H9 (cell line): ENCODE measurements around the gene COL28A1. TPM values are rescaled to one million over a fixed set of nuclear protein-coding genes. Genes with fewer than 3 reads are reported as not detected.
A peak's percentile ranks its signal among the peaks of the same experiment; 100 is the strongest.

ENCODE experiments used
- DNase-seq: peaks from one replicate; pipeline ENCODE4 v3.0.0-alpha.2; 2017
- H2AFZ ChIP-seq: one replicate; pipeline ENCODE4 v1.6.1; 2013; ENCODE audit warnings: mild to moderate bottlenecking, low read length, control low read depth, moderate library complexity
- H2AK5ac ChIP-seq: 2 replicates; pipeline ENCODE4 v1.6.1; 2013; ENCODE audit warnings: low read length, control low read depth, mixed read lengths; ENCODE audit not compliant: insufficient read length
- H2BK120ac ChIP-seq: one replicate; pipeline ENCODE4 v1.6.1; 2013; ENCODE audit warnings: low read depth, mild to moderate bottlenecking, low read length, control low read depth, inconsistent platforms; ENCODE audit not compliant: poor library complexity, severe bottlenecking
- H2BK12ac ChIP-seq: 2 replicates; pipeline ENCODE4 v1.6.1; 2013; ENCODE audit warnings: low read length, control low read depth, mixed read lengths, low read depth; ENCODE audit not compliant: insufficient read length
- H2BK15ac ChIP-seq: 2 replicates; pipeline ENCODE4 v1.6.1; 2013; ENCODE audit warnings: low read depth, low read length, control low read depth
- H2BK20ac ChIP-seq: one replicate; pipeline ENCODE4 v1.6.1; 2013; ENCODE audit warnings: low read depth, mild to moderate bottlenecking, low read length, control low read depth, inconsistent platforms; ENCODE audit not compliant: poor library complexity, severe bottlenecking
- H2BK5ac ChIP-seq: 2 replicates; pipeline ENCODE4 v1.6.1; 2013; ENCODE audit warnings: low read length, control low read depth, mixed read lengths; ENCODE audit not compliant: insufficient read length
- H3K14ac ChIP-seq: 2 replicates; pipeline ENCODE4 v1.6.1; 2013; ENCODE audit warnings: low read length, control low read depth; ENCODE audit not compliant: insufficient read depth
- H3K18ac ChIP-seq: 2 replicates; pipeline ENCODE4 v1.6.1; 2013; ENCODE audit warnings: low read depth, mild to moderate bottlenecking, mixed read lengths, low read length, control low read depth; ENCODE audit not compliant: insufficient read length
- H3K23ac ChIP-seq: 2 replicates; pipeline ENCODE4 v1.6.1; 2013; ENCODE audit warnings: low read length, control low read depth, mixed read lengths, low read depth; ENCODE audit not compliant: insufficient read length
- H3K23me2 ChIP-seq: 2 replicates; pipeline ENCODE4 v1.6.1; 2013; ENCODE audit warnings: low read depth, mild to moderate bottlenecking, mixed read lengths, low read length, control low read depth; ENCODE audit not compliant: insufficient read length, poor library complexity, severe bottlenecking
- H3K27ac ChIP-seq: 2 replicates; pipeline ENCODE4 v1.5.1; 2013; ENCODE audit warnings: low read length, control low read depth, mixed read lengths, low read depth; ENCODE audit not compliant: insufficient read length
- H3K27me3 ChIP-seq: 2 replicates; pipeline ENCODE4 v1.6.1; 2013; ENCODE audit warnings: low read length, control low read depth, inconsistent platforms; ENCODE audit not compliant: insufficient read depth
- H3K4ac ChIP-seq: 2 replicates; pipeline ENCODE4 v1.6.1; 2013; ENCODE audit warnings: low read depth, mild to moderate bottlenecking, control low read depth, inconsistent platforms, low read length, moderate library complexity
- H3K4me1 ChIP-seq: 2 replicates; pipeline ENCODE4 v1.6.1; 2013; ENCODE audit warnings: low read length, control low read depth, inconsistent platforms; ENCODE audit not compliant: insufficient read depth
- H3K4me2 ChIP-seq: 2 replicates; pipeline ENCODE4 v1.6.1; 2013; ENCODE audit warnings: low read length, control low read depth, mixed read lengths; ENCODE audit not compliant: insufficient read length, insufficient read depth
- H3K56ac ChIP-seq: 2 replicates; pipeline ENCODE4 v1.6.1; 2013; ENCODE audit warnings: low read depth, mild to moderate bottlenecking, mixed read lengths, low read length, control low read depth; ENCODE audit not compliant: insufficient read length
- H3K79me1 ChIP-seq: 2 replicates; pipeline ENCODE4 v1.6.1; 2013; ENCODE audit warnings: low read depth, mild to moderate bottlenecking, moderate library complexity, low read length, control low read depth, inconsistent platforms; ENCODE audit not compliant: insufficient read depth, poor library complexity, severe bottlenecking
- H3K79me2 ChIP-seq: 2 replicates; pipeline ENCODE4 v1.6.1; 2013; ENCODE audit warnings: low read length, control low read depth, inconsistent platforms; ENCODE audit not compliant: insufficient read depth
- H3K9ac ChIP-seq: 2 replicates; pipeline ENCODE4 v1.6.1; 2013; ENCODE audit warnings: low read length, control low read depth, mixed read lengths; ENCODE audit not compliant: insufficient read length; ENCODE audit errors: extremely low read depth
- H3K9me3 ChIP-seq: one replicate; pipeline ENCODE4 v1.6.1; 2013; ENCODE audit warnings: low read depth, low read length, inconsistent platforms; ENCODE audit not compliant: control insufficient read depth
- H3T11ph ChIP-seq: one replicate; pipeline ENCODE4 v1.6.1; 2013; ENCODE audit warnings: mild to moderate bottlenecking, low read length, control low read depth, inconsistent platforms
- H4K20me1 ChIP-seq: one replicate; pipeline ENCODE4 v1.6.1; 2013; ENCODE audit not compliant: control insufficient read depth, insufficient read length, insufficient read depth
- H4K5ac ChIP-seq: 2 replicates; pipeline ENCODE4 v1.6.1; 2013; ENCODE audit warnings: low read depth, mild to moderate bottlenecking, mixed read lengths, low read length, control low read depth; ENCODE audit not compliant: insufficient read length
- H4K8ac ChIP-seq: replicated peaks from 2 replicates; pipeline ENCODE4 v1.6.1; 2013; ENCODE audit warnings: low read length, control low read depth, mixed read lengths, low read depth; ENCODE audit not compliant: insufficient read length
- H4K91ac ChIP-seq: 2 replicates; pipeline ENCODE4 v1.6.1; 2013; ENCODE audit warnings: low read depth, mild to moderate bottlenecking, moderate library complexity, mixed read lengths, low read length, control low read depth; ENCODE audit not compliant: insufficient read length
- H3K27ac Mint-ChIP-seq, 3 experiments: 2 replicates in 2 of 3; 3 replicates in 1 of 3; pipeline ENCODE4 v1.8.0; 2020 to 2021; ENCODE audit warnings: mixed read lengths in 3 of 3, mild to moderate bottlenecking in 1 of 3, moderate library complexity in 1 of 3
- H3K27me3 Mint-ChIP-seq: 2 replicates; pipeline ENCODE4 v1.8.0; 2021; ENCODE audit warnings: low read depth, mild to moderate bottlenecking, moderate library complexity, mixed read lengths
- H3K36me3 Mint-ChIP-seq, 3 experiments: 2 replicates in 2 of 3; 3 replicates in 1 of 3; pipeline ENCODE4 v1.8.0; 2020 to 2021; ENCODE audit warnings: low read depth in 3 of 3, mixed read lengths in 3 of 3; ENCODE audit not compliant: insufficient read depth in 1 of 3
- H3K4me1 Mint-ChIP-seq, 2 experiments: 2 replicates each; pipeline ENCODE4 v1.8.0; 2020; ENCODE audit warnings: mixed read lengths in 2 of 2
- H3K4me3 Mint-ChIP-seq, 2 experiments: 2 replicates in 1 of 2; 3 replicates in 1 of 2; pipeline ENCODE4 v1.8.0; 2020 to 2021; ENCODE audit warnings: mild to moderate bottlenecking in 2 of 2, mixed read lengths in 2 of 2, moderate library complexity in 1 of 2
- H3K9me3 Mint-ChIP-seq, 2 experiments: 2 replicates in 1 of 2; 3 replicates in 1 of 2; pipeline ENCODE4 v1.8.0; 2020; ENCODE audit warnings: mild to moderate bottlenecking in 2 of 2, mixed read lengths in 2 of 2, moderate library complexity in 1 of 2
- WGBS: extraction: QIAGEN DNeasy Blood & Tissue Kit; methylation state at CpG from one replicate; pipeline ENCODE4 v1.1.7; 2013; ENCODE audit warnings: missing lambda C conversion rate, low lambda C conversion rate, mixed read lengths; ENCODE audit not compliant: insufficient read length; ENCODE audit errors: extremely low coverage; 5-methylcytosine and 5-hydroxymethylcytosine counted together
- long read RNA-seq: library from polyadenylated mRNA; unstranded; transcript quantifications from one replicate; pipeline ENCODE4 v2.0.0, GENCODE V29; 2020
- total RNA-seq: library from RNA; stranded (reverse); gene quantifications from 2 replicates; pipeline ENCODE4 v1.2.1, GENCODE V29; 2021
- TF ChIP-seq, protein P1 (sequence below): fragments of 200-600 bp; sonication (generic); conservative IDR thresholded peaks from 3 replicates; pipeline ENCODE4 v1.8.0; 2021; ENCODE audit warnings: antibody characterized with exemption, mild to moderate bottlenecking

The COL28A1 gene
- 0.66 and 0.92 TPM in 2 replicates for total RNA-seq
- long read RNA-seq, partial matches to known transcripts, result 0 of 6 reads
- long read RNA-seq, other reads (novel, unspliced or antisense), result 6 of 6 reads

DNA sequence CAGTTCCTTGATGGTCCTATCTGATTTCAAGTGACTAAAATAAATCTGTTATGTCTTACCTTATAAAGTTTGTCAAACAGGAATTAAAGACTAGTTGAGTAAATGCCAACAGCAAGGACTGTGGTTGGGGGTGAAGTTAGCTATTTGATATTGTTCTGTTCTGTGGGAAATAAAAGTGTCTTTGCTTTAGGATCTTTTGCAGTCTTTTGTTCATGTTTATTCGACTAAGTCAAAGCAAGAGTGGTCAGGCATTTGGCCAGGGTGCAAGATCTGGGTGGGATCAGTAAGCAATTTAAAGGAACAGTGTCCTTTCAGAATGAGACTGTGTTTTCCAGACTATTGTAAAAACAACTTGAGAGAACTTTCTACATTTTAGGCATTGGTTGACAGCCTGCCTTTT is at the start of gene COL28A1:
Gene COL28A1 (minus strand): TSS at position 183 of the 400 bp plus-strand sequence. CDS start 2,998 bp downstream, outside the sequence.
- H3K56ac ChIP-seq, result no peak within 1 kb of the TSS
- H2BK5ac ChIP-seq, result no peak within 1 kb of the TSS
- TF ChIP-seq, protein P1, sequence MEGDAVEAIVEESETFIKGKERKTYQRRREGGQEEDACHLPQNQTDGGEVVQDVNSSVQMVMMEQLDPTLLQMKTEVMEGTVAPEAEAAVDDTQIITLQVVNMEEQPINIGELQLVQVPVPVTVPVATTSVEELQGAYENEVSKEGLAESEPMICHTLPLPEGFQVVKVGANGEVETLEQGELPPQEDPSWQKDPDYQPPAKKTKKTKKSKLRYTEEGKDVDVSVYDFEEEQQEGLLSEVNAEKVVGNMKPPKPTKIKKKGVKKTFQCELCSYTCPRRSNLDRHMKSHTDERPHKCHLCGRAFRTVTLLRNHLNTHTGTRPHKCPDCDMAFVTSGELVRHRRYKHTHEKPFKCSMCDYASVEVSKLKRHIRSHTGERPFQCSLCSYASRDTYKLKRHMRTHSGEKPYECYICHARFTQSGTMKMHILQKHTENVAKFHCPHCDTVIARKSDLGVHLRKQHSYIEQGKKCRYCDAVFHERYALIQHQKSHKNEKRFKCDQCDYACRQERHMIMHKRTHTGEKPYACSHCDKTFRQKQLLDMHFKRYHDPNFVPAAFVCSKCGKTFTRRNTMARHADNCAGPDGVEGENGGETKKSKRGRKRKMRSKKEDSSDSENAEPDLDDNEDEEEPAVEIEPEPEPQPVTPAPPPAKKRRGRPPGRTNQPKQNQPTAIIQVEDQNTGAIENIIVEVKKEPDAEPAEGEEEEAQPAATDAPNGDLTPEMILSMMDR, result no peak
- H3K14ac ChIP-seq, result no peak within 1 kb of the TSS
- Mint-ChIP-seq H3K27me3 (no peaks in the 10 kb centered on the region), H3K27ac (peak within 1 kb of the TSS in 1 of 3 experiments; percentile 46; a peak in 1 of 7 replicates), H3K9me3 (no peaks in the 10 kb centered on the region), H3K4me3 (no peak within 1 kb of the TSS), H3K4me1 (peaks cover 0 to 6% of the 10 kb centered on the region in 2 experiments; a peak in 1 of 4 replicates), H3K36me3 (no peaks in the 10 kb centered on the region)
- no peak within 1 kb of the TSS for H3K23ac ChIP-seq
- H3K18ac ChIP-seq, result no peak within 1 kb of the TSS
- H3K4me2 ChIP-seq, result no peak within 1 kb of the TSS
- no peaks in the 10 kb centered on the region for H3K9me3 ChIP-seq
- DNase-seq, result no peak
- no peak within 1 kb of the TSS for H2BK12ac ChIP-seq
- no peak within 1 kb of the TSS for H2BK15ac ChIP-seq
- no peak within 1 kb of the TSS for H3K27ac ChIP-seq
- WGBS, result no CpG with 5 or more reads among the region's 1 CpG
- no peak within 1 kb of the TSS for H2BK20ac ChIP-seq
- no peaks in the 10 kb centered on the region for H3K79me2 ChIP-seq
- no peaks in the 10 kb centered on the region for H3K23me2 ChIP-seq
- no peak within 1 kb of the TSS for H4K5ac ChIP-seq
- H2BK120ac ChIP-seq, result no peak within 1 kb of the TSS
- no peaks in the 10 kb centered on the region for H3K4me1 ChIP-seq
- H2AFZ ChIP-seq, result no peak within 1 kb of the TSS
- no peaks in the 10 kb centered on the region for H3K27me3 ChIP-seq
- H2AK5ac ChIP-seq, result no peak within 1 kb of the TSS
- H3K79me1 ChIP-seq, result no peaks in the 10 kb centered on the region
- no peak within 1 kb of the TSS for H4K8ac ChIP-seq
- H4K20me1 ChIP-seq, result no peaks in the 10 kb centered on the region
- H3K9ac ChIP-seq, result no peak within 1 kb of the TSS
- no peak within 1 kb of the TSS for H3K4ac ChIP-seq
- H3T11ph ChIP-seq, result no peak within 1 kb of the TSS
- no peak within 1 kb of the TSS for H4K91ac ChIP-seq
